HG02571 (cell line): ENCODE results near the gene CETP.
"Not testable (repeated sequence)": the region's sequence is repeated elsewhere in the genome, so short reads cannot be mapped to it uniquely, and the experiment has no call there.

Experiments used
- ATAC-seq: cut with Tn5 transposase; IDR thresholded peaks from one replicate; pipeline ENCODE4 v1.9.1; 2021; ENCODE audit warnings: mild to moderate bottlenecking, moderate library complexity; ENCODE audit not compliant: unreplicated experiment

The CETP gene

DNA sequence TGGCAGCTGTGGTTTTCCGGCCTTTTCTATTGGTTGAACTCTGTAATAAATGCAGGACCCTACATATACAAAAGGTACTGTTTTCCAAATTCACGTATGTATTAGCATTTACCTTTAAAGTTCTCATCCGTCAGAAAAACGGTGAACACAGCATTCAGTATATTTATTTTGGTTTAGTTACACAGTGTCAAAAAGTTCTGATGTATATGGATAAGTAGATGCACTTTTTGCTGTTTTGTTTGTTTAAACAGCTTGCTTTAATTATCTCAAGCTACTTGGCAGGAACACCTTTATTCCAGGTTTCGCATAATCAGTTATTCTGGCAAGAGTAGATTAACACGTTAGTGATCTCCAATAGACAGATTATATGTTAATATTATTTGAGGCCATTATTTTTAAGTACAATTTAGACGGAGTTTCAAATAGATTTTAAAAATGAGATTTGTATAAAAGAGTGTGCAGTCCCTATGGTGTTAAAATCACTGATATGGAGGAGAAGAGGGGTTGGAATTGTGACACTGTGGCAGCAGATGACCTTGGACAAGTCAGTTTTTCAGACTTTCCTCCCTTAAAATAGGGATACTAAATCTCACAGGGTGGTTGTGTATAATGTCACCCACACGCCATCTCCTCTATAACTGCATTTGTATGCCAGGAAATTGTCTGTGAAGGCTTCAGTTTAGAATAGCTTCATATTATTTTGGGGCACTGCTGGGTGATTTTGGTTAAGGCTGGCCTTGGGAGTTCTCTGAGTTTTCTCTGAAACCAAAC is 27.7 kb upstream of the CETP start:
- no peak for ATAC-seq

DNA sequence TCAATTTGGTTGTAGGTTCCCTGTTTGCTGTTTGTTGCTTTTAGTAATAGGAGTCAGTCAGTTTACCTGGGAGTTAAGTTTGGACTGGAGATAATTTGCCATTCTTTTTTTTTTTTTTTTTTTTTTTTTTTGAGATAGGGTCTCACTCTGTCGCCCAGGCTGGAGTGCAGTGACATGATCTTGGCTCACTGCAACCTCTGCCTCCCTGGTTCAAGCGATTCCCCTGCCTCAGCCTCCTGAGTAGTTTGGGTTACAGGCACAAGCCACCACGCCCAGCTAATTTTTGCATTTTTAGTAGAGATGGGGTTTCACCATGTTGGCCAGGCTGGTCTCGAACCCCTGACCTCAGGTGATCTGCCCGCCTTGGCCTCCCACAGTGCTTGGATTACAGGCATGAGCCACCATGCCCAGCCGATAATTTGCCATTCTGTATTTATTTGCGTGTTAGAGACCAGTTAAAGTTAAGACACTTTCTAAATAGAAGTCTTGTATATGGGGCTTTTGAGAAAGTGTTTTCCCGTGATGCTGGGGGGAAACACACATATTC is 27.1 kb upstream of the CETP start:
- not testable (repeated sequence) for ATAC-seq

DNA sequence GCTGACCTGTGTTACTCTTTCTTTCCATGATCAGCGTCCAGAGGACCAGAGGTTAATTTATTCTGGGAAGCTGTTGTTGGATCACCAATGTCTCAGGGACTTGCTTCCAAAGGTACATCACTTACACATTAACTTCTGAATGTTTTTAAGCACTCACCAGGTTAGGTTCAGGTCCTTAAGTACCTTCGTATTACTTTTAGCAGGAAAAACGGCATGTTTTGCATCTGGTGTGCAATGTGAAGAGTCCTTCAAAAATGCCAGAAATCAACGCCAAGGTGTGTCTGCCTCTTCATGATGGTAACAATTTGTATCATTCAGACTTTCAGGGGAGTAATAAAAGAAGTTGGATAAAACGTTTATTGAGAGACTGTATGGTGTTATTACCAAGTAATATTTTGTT is 26.5 kb upstream of the CETP start:
- ATAC-seq, result no peak

DNA sequence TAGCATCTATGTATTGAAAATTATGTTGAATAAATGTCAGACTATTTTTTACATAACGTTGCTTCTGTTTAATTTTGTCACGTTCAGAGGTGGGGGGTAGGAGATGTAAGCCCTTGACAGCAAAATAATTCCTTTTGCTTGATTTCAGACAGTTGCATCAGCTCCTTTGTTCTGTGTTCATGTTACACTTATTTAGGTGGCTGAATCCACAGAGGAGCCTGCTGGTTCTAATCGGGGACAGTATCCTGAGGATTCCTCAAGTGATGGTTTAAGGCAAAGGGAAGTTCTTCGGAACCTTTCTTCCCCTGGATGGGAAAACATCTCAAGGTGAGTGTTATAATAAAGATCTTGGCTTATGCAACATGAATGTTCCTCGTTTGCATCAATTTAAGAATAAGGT is 25.3 kb upstream of the CETP start:
- ATAC-seq, result no peak

DNA sequence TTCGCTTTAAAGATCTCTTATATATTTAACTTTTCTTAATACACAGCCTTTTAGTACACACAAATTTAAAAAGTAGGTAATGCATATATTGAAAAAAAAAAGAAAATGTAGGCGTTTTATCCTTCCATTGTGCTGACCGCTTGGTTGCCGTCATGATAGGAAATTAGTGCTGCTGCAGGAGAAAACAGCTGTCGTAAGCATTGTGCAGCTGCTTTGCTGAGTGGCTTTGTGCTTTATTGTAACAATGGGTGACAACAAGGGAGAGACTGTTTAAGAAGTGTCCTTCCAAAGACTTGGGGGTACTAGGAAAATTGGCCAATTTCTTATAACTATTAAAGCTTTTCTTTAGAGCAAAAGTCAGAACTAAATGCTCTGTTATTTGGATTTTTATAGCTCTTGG is 24.8 kb upstream of the CETP start:
- no peak for ATAC-seq

DNA sequence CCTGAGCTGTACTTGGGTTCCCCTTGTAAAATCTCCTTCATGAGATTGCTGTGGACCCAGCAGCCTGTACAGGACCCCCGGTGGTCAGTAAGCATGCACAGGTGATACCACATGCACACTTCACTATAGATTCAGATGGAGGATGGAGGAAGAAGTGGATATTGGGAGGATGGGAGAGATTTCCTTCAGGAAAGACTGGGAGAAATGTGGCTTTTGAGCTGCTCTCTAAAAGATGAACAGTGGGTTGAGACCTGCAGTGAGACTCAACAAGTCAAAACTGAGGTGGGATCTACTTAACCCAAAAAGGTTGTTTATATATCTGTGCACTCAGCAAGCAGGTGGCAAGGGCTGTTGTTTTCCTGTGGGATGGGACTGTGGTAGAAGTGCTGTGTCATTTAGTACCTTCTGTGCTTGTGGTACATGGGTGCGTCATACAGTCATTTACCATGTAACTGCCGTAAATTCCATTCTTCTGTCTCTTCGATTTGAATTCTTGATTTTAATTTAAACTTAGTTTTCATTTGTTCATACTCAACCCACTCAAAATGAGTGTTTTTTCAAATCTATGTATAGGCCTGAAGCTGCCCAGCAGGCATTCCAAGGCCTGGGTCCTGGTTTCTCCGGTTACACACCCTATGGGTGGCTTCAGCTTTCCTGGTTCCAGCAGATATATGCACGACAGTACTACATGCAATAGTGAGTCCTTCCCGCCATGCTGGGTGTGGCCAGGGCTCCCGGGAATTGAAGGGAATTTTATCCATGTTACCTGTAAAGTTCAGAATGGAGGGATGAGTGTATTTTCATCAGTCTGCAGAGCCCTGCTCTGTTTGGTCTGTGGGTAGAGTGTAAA is 22.9 kb upstream of the CETP start:
- no peak for ATAC-seq

DNA sequence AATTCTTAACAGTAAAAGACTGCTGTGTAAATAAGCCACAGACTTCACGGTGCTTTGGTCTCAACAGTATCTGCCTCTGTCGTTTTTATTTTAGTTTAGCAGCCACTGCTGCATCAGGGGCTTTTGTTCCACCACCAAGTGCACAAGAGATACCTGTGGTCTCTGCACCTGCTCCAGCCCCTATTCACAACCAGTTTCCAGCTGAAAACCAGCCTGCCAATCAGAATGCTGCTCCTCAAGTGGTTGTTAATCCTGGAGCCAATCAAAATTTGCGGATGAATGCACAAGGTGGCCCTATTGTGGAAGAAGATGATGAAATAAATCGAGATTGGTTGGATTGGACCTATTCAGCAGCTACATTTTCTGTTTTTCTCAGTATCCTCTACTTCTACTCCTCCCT is 21.9 kb upstream of the CETP start:
- no peak for ATAC-seq

DNA sequence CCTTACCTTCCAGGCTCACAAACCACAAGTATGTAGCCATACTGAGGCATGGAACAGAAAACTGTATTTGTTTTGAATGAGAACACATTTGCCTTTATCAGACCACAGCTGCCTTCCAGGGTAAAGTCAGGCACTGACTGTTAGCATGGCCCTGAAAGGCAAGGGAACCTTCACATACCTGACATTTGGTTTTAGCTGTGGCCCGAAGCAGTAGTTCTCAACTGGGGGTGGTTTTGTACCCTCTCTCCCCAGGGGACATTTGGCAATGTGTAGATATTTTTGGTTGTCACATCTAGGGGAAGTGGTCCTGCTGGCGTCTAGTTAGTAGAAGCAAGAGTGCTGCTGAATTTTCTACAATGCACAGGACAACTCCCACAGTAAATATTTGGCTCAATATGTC is 20.7 kb upstream of the CETP start:
- no peak for ATAC-seq

DNA sequence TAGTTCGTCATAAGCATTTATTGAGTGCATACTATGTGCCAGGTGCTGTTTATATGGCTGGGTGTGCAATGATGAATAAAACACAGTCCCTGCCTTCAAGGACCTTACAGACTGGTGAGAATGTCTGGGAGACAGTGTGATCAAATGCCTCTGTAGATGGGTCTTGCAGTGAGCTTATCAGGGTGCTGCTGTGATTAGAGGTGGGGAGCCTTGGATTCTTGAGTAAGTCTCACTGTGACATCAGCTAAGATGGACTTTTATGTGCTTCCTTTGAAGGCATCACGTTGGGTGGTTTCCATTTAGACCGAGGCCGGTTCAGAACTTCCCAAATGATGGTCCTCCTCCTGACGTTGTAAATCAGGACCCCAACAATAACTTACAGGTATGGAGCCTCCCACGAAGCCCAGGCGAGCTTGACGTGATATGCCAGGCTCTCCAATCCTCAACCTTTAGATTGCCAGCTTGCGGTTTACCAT is 19.9 kb upstream of the CETP start:
- ATAC-seq, result no peak

DNA sequence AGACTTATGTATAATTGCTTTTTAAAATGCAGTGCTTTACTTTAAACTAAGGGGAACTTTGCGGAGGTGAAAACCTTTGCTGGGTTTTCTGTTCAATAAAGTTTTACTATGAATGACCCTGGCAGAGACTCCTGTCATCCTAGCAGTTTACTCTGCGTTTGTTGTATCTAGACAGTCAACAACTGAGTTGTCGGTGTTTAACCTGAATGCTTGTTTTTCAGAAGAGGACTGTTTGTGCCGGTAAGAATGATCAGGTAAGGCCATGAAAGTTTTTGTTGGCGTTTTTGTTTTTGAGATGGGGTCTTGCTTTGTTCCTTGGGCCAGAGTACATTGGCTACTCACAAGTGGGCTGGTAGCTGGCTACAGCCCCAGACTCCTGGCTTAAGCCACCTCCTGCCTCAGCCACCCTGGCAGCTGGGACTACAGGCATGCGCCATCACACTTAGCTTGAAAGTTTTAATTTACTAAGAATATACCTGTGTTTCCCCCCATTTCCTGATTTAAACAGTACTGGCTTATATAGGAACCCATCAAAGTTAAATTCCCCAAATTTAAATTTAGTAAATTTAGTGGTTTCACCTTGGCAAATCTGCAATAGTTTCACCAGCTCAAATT is 17.9 kb upstream of the CETP start:
- ATAC-seq, result no peak

DNA sequence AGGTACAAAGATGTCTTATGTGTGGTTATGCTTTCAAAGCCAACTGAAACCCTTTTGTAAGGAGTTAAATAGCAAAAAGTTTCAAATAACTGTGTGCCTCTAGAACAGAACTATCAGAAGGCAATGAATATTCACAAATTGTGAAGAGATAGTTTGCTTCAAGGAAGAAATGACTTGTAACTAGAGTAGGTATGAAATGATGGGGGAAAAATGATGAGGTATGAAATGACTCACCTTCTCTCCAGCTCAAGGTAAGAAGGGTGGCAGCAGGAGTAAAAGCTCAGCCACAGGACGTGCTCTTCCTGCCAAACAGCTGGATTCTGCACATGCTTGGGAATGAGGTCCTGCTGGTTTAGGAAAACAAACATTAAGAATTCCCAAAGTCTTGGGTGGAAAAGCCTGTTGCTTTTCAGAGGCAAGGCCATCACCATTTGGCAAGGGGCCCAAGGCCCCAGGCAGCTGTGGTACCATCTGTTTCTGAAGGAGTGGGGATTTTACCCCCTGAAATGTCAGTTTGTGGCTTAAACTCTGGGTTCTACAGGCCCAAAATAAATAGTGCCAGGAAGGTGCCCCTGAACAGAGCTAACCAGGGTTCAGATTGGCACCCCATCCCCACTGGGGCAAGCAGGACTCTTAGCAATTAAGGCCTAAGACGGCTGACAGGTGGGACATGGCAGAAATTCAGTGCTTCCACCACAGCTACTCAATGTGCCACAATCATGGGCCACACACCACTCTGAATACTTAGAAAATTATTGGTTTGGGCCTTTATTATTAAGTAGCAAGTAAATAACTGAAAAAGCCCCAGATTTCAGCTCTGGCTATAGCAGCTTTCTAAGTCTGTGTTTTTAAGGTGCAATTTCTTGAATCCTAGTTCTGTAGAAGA is 16.6 kb upstream of the CETP start:
- no peak for ATAC-seq

DNA sequence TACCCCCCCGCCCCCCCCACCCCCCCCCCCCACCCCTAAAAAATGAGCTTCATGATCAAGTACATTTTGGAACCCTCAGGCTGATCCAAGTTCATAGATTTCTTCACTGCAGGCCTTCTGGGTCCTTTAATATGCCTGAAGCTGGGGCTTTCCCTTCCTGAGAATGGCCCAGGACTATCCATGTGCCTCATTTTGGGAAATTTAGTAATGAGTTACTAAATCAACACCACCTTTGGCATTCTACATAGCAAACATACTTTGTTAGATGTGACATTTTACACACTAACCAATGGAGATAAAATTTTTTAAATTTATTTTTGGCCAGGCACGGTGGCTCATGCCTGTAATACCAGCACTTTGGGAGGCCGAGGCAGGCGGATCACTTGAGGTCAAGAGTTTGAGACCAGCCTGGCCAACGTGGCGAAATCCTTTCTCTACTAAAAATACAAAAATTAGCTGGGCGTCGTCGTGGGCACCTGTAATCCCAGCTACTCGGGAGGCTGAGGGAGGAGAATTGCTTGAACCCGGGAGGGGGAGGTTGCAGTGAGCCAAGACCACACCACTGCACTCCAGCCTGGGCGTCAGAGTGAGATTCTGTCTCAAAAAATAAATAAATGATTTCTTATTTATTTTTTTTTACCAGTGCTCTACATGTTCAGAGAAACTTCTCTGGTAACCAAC is 15.8 kb upstream of the CETP start:
- ATAC-seq, result no peak

DNA sequence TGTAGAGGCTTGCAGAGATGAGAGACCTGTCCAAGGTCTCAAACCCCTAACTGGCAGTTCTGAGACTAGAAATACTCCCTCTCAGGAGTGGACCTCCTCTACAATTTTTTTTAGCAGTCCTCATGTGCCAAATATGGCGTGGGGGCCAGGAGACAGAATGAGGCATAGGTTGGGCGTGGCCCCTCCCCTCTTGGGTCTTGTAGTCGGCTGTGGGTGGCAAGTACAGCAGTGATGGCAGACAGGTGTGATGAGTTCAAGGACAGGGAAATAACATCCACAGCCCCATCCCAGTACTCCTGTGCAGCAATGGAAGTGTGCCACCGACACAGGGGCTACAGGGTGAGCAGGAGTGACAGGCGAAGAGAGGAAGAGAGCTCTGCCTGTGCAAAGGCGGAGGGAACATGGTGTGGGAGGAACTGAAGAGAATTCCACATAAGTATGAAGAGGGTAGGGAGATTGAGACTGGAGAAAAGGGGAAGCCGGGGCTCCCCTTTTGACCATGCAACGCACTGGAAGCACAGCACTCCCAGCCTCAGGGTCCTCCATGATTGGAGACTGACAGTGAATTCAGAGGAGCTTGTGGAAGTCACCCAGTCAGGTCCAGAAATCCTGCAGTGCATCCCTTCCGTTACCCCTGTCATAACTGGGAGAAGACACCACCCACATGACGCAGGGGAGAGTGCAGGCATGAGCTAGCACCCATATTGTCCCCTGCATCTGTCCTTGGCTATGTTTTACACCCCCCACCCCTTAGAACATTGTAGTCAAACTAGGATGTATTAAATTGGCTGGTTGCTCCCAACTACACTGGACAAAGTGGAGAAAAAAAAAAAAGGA is 14.8 kb upstream of the CETP start:
- no peak for ATAC-seq

DNA sequence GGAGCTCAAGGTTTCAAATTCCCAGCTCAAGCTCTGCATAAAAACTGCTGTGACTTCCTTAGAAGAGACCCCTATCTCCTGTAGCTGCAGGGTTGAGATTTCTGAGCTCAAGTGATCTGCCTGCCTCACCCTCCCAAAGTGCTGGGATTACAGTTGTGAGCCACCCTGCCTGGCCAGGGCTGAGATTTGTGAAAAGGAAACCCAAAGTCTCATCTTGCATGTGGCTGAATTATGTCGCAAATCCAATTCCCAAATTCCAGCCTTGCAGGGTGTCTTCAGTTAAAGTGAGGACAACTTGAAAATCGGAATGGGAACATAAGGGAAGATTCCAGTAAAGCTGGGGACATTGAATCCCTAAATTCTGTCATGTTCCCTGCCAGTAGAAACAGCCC is 14.2 kb upstream of the CETP start:
- no peak for ATAC-seq

DNA sequence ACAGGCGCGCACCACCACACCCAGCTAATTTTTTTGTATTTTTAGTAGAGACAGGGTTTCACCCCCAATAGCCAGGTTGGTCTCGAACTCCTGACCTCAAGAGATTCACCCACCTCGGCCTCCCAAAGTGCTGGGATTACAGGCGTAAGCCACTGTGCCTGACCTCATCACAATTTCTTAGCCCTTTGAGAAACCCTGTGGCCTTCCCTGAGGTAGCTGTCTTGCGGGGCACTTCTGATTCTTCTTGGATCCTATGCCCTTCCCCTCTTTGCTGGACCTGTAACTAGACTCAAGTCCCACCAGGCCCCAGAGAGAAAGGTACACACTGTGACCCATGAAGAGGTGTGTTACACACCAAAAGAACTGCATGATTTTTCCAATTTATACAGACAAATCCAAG is 13.5 kb upstream of the CETP start:
- ATAC-seq, result no peak

DNA sequence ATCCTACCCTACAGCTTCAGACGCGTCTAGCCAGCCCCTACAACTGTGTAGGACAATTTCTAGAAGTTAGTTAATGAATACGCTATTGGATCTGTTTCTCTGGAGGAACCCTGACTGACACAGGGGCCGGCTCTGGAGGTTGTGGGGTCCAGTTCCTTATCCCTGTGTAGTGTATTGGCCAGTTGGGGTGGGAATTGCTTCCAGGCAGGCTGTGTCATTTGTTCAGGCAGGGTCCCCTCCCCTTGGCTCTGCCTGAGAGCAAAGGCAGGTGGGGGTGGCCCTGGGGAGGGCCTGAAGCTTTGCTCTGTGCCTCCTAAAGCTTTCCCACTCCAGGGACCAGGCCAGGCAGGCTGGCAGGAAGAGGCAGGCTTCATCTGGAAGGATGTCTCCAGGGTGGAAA is 11.7 kb upstream of the CETP start:
- ATAC-seq, result no peak

DNA sequence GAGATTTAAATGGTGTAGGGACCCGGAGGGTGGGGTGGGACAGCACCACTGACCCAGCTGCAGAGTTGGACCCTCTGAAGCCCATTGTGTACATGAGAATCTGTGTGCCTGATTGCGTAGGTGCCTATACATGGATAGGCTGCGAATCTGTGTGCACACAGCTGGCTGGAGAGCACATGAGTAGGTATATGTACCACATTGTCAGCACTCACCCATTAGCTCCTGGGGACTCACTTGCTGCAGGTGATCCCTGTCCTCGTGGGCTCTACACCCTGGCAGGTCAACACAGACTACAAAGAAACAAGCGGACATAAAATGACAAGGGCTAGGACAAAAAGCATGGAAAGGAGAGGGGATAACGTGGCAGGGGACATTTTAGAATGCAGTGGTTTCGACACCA is 11.3 kb upstream of the CETP start:
- ATAC-seq, result no peak

DNA sequence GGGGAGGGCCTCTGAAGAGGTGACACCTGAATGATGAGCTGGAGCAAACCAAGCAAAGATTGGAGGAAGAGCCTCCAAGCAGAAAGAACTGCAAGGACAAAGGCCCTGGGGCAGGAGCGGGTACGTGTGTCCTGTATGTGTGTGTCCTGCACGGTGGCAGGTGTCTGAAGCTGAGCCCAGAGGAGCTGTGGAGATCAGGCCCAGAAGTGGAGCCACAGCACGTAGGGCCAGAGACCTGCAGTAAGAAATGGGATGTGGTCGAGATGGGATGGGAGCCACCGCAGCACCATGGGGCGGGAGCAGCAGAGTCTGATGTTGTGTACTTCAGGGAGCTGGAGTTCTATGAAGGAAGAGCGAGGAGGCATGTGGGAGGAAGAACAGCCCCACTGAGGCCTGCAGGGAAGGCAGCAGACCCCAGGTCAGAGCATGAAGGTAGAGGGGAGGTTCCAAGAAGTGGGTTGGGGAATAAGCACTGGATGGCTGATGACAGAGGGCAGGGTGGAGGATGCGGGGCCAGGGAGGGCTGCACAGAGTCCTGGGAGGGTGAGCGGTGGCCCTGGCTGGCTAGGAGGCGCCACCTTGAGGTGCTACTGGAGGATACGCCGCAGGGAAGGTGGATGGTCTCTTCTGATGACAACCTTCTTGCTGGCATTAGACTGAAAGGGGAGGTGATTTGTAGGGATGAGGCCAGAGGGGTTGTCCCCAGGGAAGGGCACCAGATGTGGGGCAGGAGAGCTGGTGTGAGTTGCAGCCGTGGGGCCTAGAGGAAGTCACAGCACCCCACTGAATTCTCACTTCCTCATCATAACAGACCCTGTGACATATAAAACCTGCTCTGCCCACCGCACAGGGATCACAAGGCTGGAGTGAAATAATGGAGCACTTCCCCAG is 10.6 kb upstream of the CETP start:
- peak; percentile 43 for ATAC-seq
